GM12892 (cell line): ENCODE results near the gene PRR33.

Source experiments
- DNase-seq: peaks from one replicate; pipeline ENCODE4 v3.0.0; 2011; ENCODE audit not compliant: insufficient read length
- FAIRE-seq: peaks from 2 replicates; lab custom pipeline; 2011; peaks lifted over from hg19 to GRCh38; lab: Jason Lieb, UNC
- POLR2A ChIP-seq: IDR thresholded peaks from 2 replicates; pipeline ENCODE4 v1.6.1; 2011; ENCODE audit warnings: low read depth, low read length, control low read depth
- POLR2AphosphoS5 ChIP-seq: IDR thresholded peaks from 2 replicates; pipeline ENCODE4 v1.6.1; 2011; ENCODE audit warnings: low read depth, low read length, control low read depth
- TAF1 ChIP-seq: IDR thresholded peaks from 2 replicates; pipeline ENCODE4 v1.6.1; 2011; ENCODE audit warnings: low read depth, mild to moderate bottlenecking, control low read depth, low read length, borderline replicate concordance

PRR33 gene

DNA sequence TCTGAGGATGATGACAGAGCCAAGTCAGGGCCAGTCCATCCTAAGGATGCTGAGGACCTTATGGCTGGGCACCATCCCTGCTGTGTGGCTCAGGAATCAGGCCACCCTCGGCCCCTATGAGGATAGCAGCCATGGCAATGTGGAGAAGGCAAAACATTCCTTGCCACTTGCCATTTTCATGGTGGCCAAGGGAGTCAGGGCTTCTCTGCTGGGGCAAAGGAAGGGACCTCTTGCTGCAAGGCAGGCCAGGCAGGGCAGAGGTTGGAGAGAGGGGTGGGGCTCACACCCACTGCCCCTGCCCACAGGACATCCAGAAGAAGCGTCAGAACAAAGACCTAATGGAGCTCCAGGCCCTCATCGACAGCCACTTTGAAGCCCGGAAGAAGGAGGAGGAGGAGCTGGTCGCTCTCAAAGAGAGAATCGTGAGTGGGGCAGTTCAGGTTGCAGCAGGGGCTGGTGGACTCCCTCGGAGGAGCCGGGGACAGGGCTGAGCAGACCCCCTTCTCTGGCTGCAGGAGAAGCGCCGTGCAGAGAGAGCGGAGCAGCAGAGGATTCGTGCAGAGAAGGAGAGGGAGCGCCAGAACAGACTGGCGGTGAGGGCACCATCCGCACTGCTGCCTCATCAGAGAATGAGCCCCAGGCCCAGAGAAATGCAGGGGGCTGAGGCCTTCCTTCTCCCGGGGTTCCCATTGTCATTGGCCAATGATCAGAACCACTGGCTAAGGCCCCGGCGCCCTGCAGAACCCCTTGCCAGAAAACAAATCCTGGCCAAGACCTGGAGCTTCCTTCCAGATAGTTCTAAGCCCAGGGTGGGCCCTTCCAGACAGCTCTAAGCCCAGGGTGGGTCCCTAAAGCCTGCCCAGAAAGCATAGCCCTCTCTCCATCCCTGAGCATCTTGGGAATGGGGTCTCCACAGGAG lies 42.0 kb upstream of the PRR33 start:
- TF ChIP-seq POLR2A (no peak), TAF1 (no peak), POLR2AphosphoS5 (no peak)
- FAIRE-seq, result no peak

DNA sequence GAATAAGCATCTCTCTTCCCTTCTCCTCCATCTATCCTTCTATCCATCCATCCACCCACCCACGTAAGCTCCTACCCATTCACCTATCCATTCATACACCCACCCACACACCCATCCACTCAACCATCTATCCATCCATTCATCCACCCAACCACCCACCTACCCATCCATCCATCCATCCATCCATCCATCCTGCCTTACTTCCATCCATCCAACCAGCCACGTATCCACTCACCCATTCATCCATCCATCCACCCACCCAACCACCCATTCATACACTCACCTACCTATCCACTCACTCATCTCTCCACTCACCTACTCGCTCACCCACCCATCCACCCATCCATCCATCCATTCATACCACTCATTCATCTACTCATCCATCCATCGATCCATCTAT lies 41.0 kb upstream of the PRR33 start:
- FAIRE-seq (no peak), DNase-seq (no peak)
- no peak for TF ChIP-seq TAF1
- no peak for TF ChIP-seq POLR2A
- no peak for TF ChIP-seq POLR2AphosphoS5

More for the DNA sequence above, 42.0 kb upstream of the PRR33 start:
- DNase-seq, result no peak

DNA sequence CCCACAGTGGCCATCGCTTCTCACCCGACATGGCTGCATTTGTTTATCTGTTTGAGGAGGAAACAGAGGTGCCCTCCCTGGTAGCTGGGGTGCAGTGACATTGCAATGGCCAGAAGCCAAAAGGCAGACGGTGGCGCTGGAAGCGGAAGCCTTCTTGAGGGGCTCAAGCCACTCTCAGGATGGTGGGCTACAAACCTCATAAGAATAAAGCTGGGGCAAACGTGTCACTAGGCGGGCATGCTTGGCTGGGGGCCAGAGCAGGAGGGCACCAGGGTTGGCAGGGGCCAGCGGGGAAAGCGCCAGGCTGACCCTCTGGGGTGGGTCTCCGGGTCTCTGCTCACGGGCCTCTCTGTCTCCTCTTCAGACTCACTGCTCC lies 40.4 kb upstream of the PRR33 start:
- DNase-seq (no peak), FAIRE-seq (no peak)
- TF ChIP-seq POLR2A (no peak), TAF1 (no peak), POLR2AphosphoS5 (no peak)

DNA sequence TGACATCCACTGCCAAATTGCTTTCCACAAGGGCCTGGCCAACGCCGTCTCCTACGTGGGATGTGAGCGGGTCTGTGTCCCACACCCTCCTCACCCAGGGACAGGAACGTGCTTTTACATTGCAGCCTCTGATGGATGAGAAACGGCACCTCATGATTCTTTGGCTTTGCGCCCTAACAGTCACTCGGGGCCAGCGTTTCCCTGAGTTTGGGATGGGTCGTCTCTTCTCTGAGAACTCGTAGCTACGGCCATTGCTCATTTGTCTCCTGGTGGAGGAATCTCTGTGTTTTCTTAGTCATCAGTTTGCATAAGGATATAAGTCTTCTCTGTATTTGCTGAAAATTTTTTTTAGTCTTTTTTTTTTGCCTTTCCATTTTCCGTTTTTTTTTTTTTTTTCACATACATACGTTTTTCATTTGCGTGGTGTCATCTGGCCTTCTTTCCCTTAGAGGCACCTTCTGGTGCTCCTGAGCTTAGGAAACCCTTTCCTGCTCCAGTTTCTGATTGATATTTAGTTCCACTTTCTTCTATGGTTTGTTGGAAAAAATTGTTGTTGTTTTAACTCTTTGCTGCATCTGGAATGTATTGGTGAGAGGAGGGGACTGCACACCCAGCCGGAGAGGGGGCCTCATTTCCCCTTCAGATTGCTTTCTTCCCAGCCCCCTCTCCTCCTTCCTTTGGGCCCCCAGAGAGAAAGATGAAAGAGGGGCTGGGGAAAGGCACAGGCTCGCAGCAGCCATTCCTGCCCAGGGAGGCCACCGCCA lies 39.8 kb upstream of the PRR33 start:
- DNase-seq (no peak), FAIRE-seq (no peak)
- no peak for TF ChIP-seq POLR2AphosphoS5
- TF ChIP-seq TAF1, result no peak
- no peak for TF ChIP-seq POLR2A

DNA sequence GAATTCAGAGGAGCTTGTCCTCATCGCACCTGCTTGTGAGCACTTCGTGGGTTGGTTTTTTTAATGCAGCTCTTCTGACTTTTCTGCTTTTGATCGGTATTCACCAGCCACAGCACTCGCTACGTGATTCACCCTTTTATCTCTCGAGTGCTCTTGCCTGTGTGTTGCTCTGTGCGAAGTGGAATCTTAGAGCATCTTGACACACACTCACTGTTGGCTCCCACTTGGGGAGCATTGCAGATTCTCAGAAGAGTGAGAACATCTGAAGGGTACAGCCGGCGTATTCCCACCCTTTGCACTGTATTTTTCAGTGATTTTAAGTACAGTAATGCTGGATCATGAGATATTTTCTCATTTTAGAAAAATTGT lies 38.8 kb upstream of the PRR33 start:
- no peak for DNase-seq
- no peak for FAIRE-seq
- no peak for TF ChIP-seq POLR2AphosphoS5

DNA sequence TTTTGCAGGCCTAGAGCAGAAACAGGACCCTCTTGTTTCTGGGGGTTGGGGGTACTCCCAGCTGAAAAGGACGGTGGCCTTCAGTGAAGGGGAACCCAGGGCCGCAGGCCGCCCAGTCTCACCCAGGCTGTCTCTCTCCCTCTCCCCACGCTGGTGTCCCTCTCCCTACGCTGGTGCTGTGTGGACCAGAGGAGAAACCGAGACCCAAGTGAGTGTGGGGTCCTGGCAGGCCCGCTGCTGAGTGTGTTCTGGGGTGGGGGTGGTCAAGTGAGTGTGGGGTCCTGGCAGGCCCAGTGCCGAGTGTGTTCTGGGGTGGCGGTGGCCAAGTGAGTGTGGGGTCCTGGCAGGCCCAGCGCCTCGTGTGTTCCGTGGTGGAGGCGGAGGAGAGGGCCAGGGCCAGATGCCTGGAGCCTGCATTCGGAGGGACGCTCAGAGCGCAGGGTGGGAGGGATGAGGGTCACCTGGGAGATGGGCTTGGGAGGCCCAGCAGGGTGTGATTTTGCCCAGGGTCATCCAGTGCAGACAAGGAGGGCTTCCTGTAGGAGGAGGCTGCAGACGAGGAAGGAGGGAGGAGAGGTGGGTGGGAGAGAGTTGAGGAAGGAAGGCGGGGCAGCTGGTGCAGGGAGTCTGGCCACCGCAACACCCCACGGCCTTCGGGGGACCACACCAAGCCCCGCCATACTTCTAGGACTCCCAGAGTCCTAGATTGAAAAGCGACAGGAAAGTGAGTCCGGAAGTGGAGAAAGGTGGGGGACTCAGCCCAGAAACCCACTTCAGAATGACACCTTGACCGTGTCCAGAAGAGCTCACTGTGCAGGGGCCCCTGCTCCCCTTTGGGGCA lies 38.1 kb upstream of the PRR33 start:
- TF ChIP-seq POLR2AphosphoS5 (no peak), POLR2A (no peak), TAF1 (no peak)
- no peak for FAIRE-seq
- DNase-seq, result no peak

DNA sequence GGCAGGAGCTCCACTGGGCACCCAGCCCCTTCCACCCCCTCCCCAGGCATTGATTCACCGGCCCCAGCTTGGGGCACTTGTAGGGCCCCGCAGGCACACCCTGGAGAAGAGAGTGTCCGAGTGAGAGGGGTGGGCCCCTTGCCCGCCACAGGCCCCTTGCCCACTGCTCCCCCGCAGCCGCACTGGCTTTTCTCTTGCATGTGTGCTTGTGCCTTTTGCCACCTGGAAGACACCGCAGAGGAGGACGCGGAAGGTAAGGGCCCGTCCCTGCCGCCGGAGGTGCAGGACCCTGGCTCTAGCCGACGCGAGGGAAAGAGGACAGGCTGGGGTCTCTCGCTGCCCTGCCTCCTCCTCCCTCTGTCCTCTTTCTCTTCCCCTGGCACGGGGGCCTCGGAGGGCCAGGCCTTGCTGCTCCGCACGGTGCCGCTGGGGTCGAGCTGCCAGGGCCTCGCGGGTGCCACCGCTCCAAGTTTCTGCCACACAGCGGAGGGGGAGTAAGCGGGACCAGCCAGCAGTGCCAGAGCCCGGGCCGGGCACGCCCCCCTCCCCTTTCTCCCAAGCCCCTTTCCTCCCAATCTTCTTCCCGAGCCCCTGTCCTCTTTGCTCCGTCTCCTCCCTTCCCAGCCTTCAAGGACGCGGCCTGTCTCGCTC lies 37.3 kb upstream of the PRR33 start:
- DNase-seq, result no peak
- no peak for FAIRE-seq
- no peak for TF ChIP-seq TAF1
- TF ChIP-seq POLR2AphosphoS5, result no peak
- no peak for TF ChIP-seq POLR2A

DNA sequence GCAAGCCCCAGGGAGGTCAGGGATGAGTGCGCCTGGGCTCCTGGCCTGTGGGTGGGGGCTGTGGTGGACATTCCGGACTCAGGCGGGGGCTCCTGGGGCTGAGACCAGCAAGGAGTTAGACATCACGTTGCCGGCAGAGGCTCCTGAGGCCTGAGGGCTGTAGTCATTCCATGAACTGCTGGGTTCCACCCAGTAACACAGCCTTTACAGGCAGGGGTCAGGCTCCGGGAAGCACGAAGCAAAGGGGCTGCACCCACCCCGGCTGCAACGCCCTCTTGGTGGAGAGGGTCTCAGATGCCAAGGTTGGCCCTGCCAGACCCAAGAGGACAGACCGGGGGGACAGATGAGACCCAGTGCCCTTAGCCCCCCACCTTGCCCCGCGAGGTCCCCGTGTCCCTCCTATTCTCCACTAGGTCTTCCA lies 36.8 kb upstream of the PRR33 start:
- FAIRE-seq (no peak), DNase-seq (peak; percentile 18)
- TF ChIP-seq TAF1 (no peak), POLR2A (no peak), POLR2AphosphoS5 (no peak)

DNA sequence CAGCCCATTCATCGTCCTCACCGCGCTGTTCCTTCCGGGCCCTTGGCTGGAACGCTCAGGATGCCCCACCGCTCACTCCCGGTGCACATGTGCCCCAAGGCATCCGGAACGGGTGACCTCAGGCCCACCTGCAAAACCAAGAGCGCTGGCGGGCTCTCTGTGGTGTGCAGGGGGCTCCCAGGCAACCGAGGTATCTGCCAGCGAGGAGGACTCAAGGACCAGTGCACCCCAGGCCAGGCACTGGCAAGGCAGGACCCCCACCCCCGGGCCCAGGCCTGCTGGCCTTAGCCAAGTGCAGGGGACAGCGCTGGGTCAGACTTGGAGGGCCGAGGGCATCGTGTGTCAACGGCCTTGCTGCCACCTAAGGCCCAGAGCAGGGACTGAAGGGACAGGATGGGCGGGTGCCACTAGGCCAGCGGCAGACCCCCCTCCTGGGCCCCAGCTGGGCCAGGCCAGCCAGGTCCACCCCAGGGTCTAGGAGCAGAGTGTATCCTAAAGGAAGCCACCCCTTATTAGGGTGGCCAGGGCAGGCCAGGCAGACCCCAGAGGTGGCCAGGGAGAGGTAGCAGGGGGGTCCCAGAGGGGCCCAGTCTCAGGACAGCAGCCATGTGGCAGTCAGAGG lies 36.3 kb upstream of the PRR33 start:
- no peak for FAIRE-seq
- TF ChIP-seq POLR2AphosphoS5, result no peak
- TF ChIP-seq POLR2A, result no peak
- TF ChIP-seq TAF1, result no peak
- no peak for DNase-seq

DNA sequence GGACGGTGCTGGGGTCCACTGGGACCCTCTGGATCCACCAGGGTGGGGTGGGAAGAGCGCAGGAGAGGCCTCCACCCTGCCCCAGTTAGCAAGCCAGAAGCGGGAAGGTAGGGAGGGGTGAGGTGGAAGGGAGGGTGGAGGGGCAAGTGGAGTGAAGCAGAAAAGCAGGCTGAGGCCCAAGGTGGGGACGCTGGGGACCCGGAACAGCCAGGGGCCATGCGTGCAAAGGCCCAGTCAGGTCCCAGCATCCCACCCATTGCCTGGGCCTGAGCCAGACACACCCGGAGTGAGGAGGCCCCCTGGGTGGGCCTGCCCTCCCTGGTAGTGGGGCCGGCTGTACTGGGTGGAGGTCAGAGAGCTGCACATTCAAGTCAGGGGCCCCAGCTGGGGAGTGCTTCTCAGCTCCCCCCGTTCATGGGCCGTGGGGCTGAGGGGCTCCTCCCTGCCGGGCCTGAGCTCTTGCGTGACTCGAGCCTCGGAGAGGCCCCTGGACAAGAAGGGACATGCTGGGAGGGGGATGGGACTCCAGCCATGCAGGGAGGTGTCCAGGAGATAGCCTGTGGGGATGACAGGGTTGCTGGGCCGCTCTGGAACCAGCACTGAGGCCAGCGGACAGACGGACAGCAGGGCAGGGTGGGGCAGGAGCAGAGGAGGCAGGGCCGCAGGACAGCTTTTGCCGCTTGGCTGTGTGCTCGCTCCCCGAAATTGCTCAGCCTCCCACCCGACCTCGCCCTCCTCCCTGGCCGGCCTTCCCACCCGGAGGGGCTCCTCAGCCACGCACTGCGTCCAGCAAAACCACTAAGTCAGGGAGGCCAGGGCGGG lies 35.5 kb upstream of the PRR33 start:
- FAIRE-seq (no peak), DNase-seq (peak; percentile 27)

More for the DNA sequence above, 35.5 kb upstream of the PRR33 start:
- TF ChIP-seq TAF1 (no peak), POLR2A (no peak), POLR2AphosphoS5 (no peak)
